AG09319 (cell line): ENCODE results near the gene GALNT14.

Experiments
- DNase-seq: peaks from one replicate; pipeline ENCODE4 v3.0.0-alpha.2; 2010; ENCODE audit warnings: low read depth; ENCODE audit errors: extremely low read depth
- CTCF ChIP-seq: IDR thresholded peaks from 2 replicates; pipeline ENCODE4 v1.5.1; 2011; ENCODE audit warnings: low read depth, mild to moderate bottlenecking, inconsistent platforms, low read length, moderate library complexity

Gene GALNT14

GRCh38 chr2:31166925-31167324 is 28.7 kb upstream of the GALNT14 start:
- no peak for TF ChIP-seq CTCF
- DNase-seq = no peak

GRCh38 chr2:31163011-31163539 is 24.8 kb upstream of the GALNT14 start:
- DNase-seq = no peak
- TF ChIP-seq CTCF = no peak

GRCh38 chr2:31161637-31162036 is 23.4 kb upstream of the GALNT14 start:
- DNase-seq = no peak

GRCh38 chr2:31151501-31151900 is 13.3 kb upstream of the GALNT14 start:
- no peak for DNase-seq

More at GRCh38 chr2:31161637-31162036, 23.4 kb upstream of the GALNT14 start:
- no peak for TF ChIP-seq CTCF

GRCh38 chr2:31150120-31150670 is 12.0 kb upstream of the GALNT14 start:
- no peak for TF ChIP-seq CTCF
- DNase-seq = no peak

More at GRCh38 chr2:31151501-31151900, 13.3 kb upstream of the GALNT14 start:
- no peak for TF ChIP-seq CTCF

- DNase-seq = no peak
- TF ChIP-seq CTCF = no peak
Measured at GRCh38 chr2:31148514-31148913, 10.3 kb upstream of the GALNT14 start.

- no peak for TF ChIP-seq CTCF
- no peak for DNase-seq
Measured at GRCh38 chr2:31147645-31148044, 9.4 kb upstream of the GALNT14 start.
